GM18858 (cell line): ENCODE measurements around the gene C11orf16.
"Not testable (repeated sequence)": the region's sequence is repeated elsewhere in the genome, so short reads cannot be mapped to it uniquely, and the experiment has no call there.

Source experiments
- ATAC-seq: cut with Tn5 transposase; IDR thresholded peaks from one replicate; pipeline ENCODE4 v1.9.1; 2021; ENCODE audit not compliant: unreplicated experiment

C11orf16 gene

DNA sequence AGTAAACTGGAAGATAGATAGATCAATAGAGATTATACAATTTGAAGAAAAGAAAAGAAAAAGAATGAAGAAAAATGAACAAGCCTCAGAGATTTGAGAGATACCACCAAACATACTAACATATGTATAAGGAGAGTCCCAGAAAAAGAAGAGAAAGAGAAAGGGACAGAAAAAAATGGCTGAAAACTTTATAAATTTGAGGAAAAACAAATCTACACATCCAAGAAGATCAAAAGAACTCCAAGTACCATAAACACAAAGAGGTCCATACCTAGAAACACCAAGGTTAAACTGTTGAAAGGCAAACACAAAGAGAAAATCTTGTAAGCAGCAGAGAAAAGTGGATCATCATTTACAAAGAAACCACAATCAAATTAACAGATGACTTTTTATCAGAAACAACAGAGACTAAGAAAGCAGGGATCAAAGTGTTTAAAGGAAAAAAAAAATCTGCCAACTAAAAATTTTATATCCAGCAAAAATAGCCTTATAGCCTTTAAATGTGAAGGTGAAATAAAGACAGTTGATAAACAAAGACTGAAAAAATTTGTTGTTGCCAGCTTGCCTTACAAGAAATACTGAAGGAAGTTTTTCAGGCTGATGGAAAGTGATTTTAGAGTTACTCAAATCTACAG, 33.5 kb downstream of the C11orf16 start:
- no peak for ATAC-seq

GRCh38 chr11:8891185-8891584, 41.6 kb downstream of the C11orf16 start:
- not testable (repeated sequence) for ATAC-seq

DNA sequence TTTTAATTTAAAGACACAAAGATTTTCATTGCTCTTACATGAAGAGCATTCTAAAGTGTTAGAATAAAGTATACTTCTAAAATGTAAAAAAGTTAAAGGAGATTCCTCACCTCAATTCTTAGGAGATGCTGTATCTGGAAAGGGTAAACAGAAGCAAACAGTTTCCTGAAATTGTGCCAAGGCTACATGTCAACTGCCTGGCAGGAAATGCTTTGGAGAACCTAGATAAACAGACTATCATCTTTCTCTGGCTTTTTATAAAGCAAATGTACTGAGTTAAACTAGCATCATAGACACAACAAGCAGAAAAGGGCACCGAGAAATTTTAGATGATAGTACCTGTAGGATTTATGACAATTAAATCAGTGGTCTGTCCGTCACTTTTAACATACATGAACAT, 46.4 kb downstream of the C11orf16 start:
- no peak for ATAC-seq

DNA sequence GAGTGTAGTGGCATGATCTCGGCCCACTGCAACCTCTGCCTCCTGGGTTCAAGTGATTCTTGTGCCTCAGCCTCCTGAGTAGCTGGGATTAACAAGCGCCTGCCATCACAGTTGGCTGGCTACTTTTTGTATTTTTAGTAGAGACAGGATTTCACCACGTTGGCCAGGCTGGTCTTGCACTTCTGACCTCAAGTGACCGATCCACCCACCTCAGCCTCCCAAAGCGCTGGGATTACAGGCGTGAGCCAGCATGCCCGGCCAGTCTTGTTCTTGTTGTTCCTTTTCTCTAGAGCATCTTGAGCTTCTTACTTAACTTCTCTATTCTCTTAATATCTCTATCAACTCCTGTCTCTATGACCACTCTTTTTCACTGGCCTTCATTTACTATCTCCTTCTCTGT, 51.2 kb downstream of the C11orf16 start:
- not testable (repeated sequence) for ATAC-seq

- no peak for ATAC-seq
Observed at GRCh38 chr11:8878771-8879170, 54.0 kb downstream of the C11orf16 start.

DNA sequence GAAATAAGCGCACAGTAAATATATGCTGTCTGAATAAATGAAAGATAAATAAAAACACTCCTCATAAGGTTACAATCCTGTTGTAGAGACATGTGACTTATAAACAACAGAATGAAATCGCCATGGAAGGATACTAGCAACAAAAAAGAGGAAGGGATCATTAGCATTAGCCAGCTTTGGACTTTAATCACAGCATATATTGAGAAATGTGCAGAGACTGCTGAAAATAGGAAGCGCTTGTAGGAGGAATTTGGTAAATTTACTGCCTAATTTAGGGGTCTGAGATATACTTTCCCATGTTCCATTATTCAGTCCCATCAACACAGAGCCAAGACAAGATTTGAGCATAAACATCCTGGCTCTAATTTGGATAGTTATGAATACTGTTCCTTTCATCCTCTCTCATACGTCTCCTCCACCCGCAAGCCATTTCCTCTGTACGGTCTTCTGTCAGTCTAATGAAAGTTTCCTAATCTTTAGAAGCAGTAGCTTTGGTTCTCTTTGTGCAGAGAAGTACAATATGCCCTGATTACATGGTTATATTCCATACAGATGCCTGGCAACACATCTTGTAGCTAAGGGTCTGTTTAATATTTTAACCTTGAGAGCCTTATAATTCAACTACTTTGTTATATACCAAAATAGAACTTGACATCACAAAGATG, 58.9 kb downstream of the C11orf16 start:
- no peak for ATAC-seq

GRCh38 chr11:8871962-8872361, 60.8 kb downstream of the C11orf16 start:
- ATAC-seq, result no peak

DNA sequence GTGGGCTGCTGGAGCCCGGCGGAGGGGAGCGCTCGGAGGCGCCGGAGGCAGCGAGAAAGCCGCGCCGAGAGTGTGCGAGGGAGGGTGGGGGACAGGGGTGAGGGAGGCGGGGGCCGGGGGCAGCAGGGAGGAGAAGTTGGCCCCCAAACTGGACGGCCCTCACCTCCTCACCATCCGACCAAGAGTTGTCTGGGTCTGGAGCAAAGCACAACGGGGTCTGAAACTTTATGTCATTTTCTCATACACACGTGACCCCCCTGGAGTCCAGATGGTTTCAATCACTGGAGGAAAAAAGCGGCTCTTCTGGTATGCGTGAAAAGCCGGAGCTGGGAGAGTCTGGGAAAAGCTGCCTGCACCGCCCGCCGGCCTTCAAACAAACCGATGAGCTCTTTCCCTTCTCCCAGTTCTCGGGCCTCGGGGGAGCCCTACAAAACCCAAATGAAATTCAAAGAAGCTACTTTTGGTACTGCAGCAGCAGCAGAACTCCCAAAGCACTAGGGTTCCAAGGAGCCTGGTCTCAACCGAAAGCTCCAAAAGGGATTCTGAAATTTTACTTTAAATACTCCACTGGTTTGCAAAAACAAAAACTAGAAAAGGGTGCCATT, 61.5 kb downstream of the C11orf16 start:
- no peak for ATAC-seq

DNA sequence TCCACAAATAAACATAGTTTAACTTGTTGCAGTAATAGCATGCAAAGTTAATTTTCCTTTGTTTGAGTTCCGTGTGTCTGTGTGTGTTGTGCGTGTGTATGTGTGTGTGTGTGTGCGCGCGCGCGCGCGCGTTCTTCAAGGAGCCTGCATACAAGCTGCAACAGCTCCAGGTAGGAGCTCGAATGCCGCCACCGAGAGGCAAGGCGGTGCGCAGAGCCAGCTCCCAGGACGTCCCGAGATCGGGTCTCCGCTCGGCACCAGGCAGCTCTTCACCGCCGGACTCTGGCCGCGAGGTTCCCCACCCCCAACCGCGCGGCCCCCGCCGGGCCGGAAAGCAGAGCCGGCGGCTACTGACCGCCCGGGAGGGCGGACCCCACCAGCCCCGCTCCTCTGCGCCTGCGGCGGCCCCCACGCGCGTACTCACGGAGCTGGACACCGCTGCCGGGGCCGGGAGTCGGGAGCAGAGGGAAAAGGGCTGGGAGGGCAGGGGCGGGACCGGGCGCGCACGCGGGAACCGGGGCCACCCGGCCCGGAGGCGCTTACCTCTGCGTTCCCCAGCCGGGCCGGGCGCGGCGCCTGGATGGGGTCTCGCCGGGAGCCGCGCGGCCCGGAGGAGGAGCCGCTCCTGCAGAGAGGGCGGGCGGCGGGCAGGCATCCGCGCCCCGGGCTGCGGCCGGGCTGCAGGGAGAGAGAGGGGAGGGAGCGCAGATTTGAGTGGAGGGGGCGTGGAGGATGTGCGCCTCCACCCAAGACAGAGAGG, 62.2 kb downstream of the C11orf16 start:
- ATAC-seq, result no peak
